Endothelial cell of umbilical vein (primary cell): ENCODE measurements around the gene TTN. TPM values are rescaled to one million over a fixed set of nuclear protein-coding genes. Genes with fewer than 3 reads are reported as not detected.

Experiments used
- BruUV-seq: library from RNA; stranded (reverse); fragments of 400-500 nt; replicated peaks from 2 replicates; lab custom pipeline; 2021; lab: Mats Ljungman, UMichigan
- CTCF ChIA-PET: fragments of 300-600, 350-600 bp; sonication (Branson Sonifier 250); formaldehyde crosslinking; loops from one replicate; lab custom pipeline; 2021; ENCODE audit warnings: antibody characterized with exemption, inconsistent platforms; lab: Charles Lee
- POLR2A ChIA-PET: fragments of 300-600, 350-600 bp; sonication (Branson Sonifier 250); formaldehyde crosslinking; loops from one replicate; lab custom pipeline; 2021; ENCODE audit warnings: antibody characterized with exemption, inconsistent platforms; lab: Charles Lee
- DNase-seq: peaks from one replicate; pipeline ENCODE4 v3.0.0-alpha.2; 2011; ENCODE audit warnings: low read depth, low spot score
- FAIRE-seq: peaks from 2 replicates; lab custom pipeline; 2011; peaks lifted over from hg19 to GRCh38; lab: Jason Lieb, UNC
- H2AFZ ChIP-seq: 2 replicates; pipeline ENCODE4 v1.6.0; 2012; ENCODE audit warnings: low read depth, low read length, control low read depth, inconsistent platforms
- H3K27ac ChIP-seq: 2 replicates; pipeline ENCODE4 v1.5.1; 2011; ENCODE audit warnings: low read depth, mild to moderate bottlenecking, control low read depth, low read length, moderate library complexity; ENCODE audit not compliant: insufficient read depth
- H3K27me3 ChIP-seq, 2 experiments: 2 replicates each; pipeline versions ENCODE4 v1.6.0 to v1.6.1; 2011; ENCODE audit warnings: low read length in 2 of 2, mixed read lengths in 1 of 2; ENCODE audit not compliant: control insufficient read depth in 2 of 2, insufficient read depth in 2 of 2
- H3K36me3 ChIP-seq, 2 experiments: 2 replicates in 1 of 2; 3 replicates in 1 of 2; pipeline ENCODE4 v1.5.1; 2011; ENCODE audit warnings: low read length in 2 of 2, mild to moderate bottlenecking in 1 of 2, moderate library complexity in 1 of 2; ENCODE audit not compliant: control insufficient read depth in 2 of 2, insufficient read depth in 2 of 2; ENCODE audit errors: extremely low read depth in 1 of 2
- H3K4me1 ChIP-seq: 3 replicates; pipeline ENCODE4 v1.5.1; 2011; ENCODE audit warnings: mild to moderate bottlenecking, low read length; ENCODE audit not compliant: control insufficient read depth, insufficient read depth; ENCODE audit errors: extremely low read depth
- H3K4me2 ChIP-seq: 2 replicates; pipeline ENCODE4 v1.6.1; 2011; ENCODE audit warnings: low read length, control low read depth, mixed read lengths; ENCODE audit not compliant: insufficient read depth
- H3K4me3 ChIP-seq, 3 experiments: fragments of 200-600 bp in 1 of 3; sonication (generic), shearing (Covaris generic) in 1 of 3; replicated peaks in 1 of 3; 2 replicates each; pipeline ENCODE4 v1.5.1; 2011 to 2016; ENCODE audit warnings: control low read depth in 3 of 3, low read length in 3 of 3, mild to moderate bottlenecking in 2 of 3, inconsistent platforms in 1 of 3, low read depth in 1 of 3, moderate library complexity in 1 of 3; ENCODE audit not compliant: insufficient read depth in 1 of 3
- H3K79me2 ChIP-seq: 2 replicates; pipeline ENCODE4 v1.6.0; 2012; ENCODE audit warnings: low read length, inconsistent platforms; ENCODE audit not compliant: control insufficient read depth, insufficient read depth
- H3K9ac ChIP-seq: replicated peaks from 2 replicates; pipeline ENCODE3; 2011; ENCODE audit warnings: low read length, control low read depth; ENCODE audit not compliant: insufficient read depth; ENCODE audit errors: extremely low read depth
- H3K9me1 ChIP-seq: replicated peaks from 3 replicates; pipeline ENCODE4 v1.6.0; 2011; ENCODE audit warnings: mild to moderate bottlenecking, low read length; ENCODE audit not compliant: control insufficient read depth, insufficient read depth; ENCODE audit errors: extremely low read depth
- H3K9me3 ChIP-seq: replicated peaks from 2 replicates; pipeline ENCODE4 v1.5.1; 2012; ENCODE audit warnings: low read length, inconsistent platforms; ENCODE audit not compliant: control insufficient read depth, insufficient read depth
- H4K20me1 ChIP-seq: replicated peaks from 2 replicates; pipeline ENCODE3; 2011; ENCODE audit warnings: mild to moderate bottlenecking, low read length; ENCODE audit not compliant: control insufficient read depth, insufficient read depth; ENCODE audit errors: extremely low read depth
- CTCF ChIP-seq, 2 donors: IDR thresholded peaks; 1 replicate in 1 of 2; 2 replicates in 1 of 2; pipeline ENCODE4 v1.5.1; 2011; ENCODE audit warnings: low read length in 2 of 2, mild to moderate bottlenecking in 2 of 2, moderate library complexity in 2 of 2, control low read depth in 1 of 2, inconsistent platforms in 1 of 2, low read depth in 1 of 2; ENCODE audit not compliant: insufficient read depth in 1 of 2; ENCODE audit errors: extremely low read depth in 1 of 2
- FOS ChIP-seq: IDR thresholded peaks from 2 replicates; pipeline ENCODE4 v1.6.1; 2011; ENCODE audit warnings: mild to moderate bottlenecking, low read length, moderate library complexity, borderline replicate concordance; ENCODE audit not compliant: insufficient read depth
- POLR2AphosphoS5 ChIP-seq: IDR thresholded peaks from 2 replicates; pipeline ENCODE4 v1.6.1; 2012; ENCODE audit warnings: low read depth, mild to moderate bottlenecking, control low read depth, low read length, moderate library complexity; ENCODE audit not compliant: insufficient read depth
- dilution Hi-C: fragments of 300-500 bp; cut with MboI; formaldehyde crosslinking; loops from one replicate; pipeline ENCODE4 v1.15.0; 2019; ENCODE audit warnings: low sequenced_read_pairs; ENCODE audit not compliant: extremely low pct_ligation_motif_present
- intact Hi-C: fragments of 100-400 bp; cut with micrococcal nuclease; formaldehyde crosslinking; loops from one replicate; pipeline ENCODE4 v1.10.0; 2022
- polyA plus RNA-seq, 4 experiments: library from polyadenylated mRNA; depleted of rRNA in 3 of 4; stranded (reverse) in 3 of 4; unstranded in 1 of 4; fragments of >200 nt; gene quantifications; 2 replicates each; pipeline versions ENCODE4 v1.2.1 to v1.2.3, GENCODE V29; 2011 to 2012; ENCODE audit warnings: missing spikeins in 1 of 4
- total RNA-seq: library from RNA; stranded (reverse); gene quantifications from 2 replicates; pipeline ENCODE4 v1.2.3, GENCODE V29; 2021

Gene TTN
- total and polyA plus RNA-seq, 2 donors (not counting 3 experiments of a cell fraction or from before 2014, with no cell fraction given) = 0.11 to 0.49 TPM

GRCh38 chr2:178702361-178702760 is 104.9 kb downstream of the TTN start:
- no peak overlapping the region for H3K4me2 ChIP-seq
- FAIRE-seq = no peak
- no peaks in the 10 kb centered on the region for H3K79me2 ChIP-seq
- H3K9me1 ChIP-seq = peaks cover 2% of the 10 kb centered on the region
- H3K27me3 ChIP-seq = peaks cover 0 to under 1% of the 10 kb centered on the region in 2 experiments
- no peak for DNase-seq
- intact Hi-C loops = no loop called here
- H3K9ac ChIP-seq = no peak overlapping the region
- H3K9me3 ChIP-seq = no peaks in the 10 kb centered on the region
- H3K36me3 ChIP-seq = no peaks in the 10 kb centered on the region
- no peak overlapping the region for H2AFZ ChIP-seq
- H3K4me3 ChIP-seq = no peak overlapping the region
- ChIA-PET POLR2A (no interaction called here), CTCF (interaction anchor here (1.1 to 4.3 kb wide), 3 partner anchors 12 to 38 kb away, joined by 4 to 65 read pairs (median 5); no protein-coding TSS in a partner anchor)
- no peaks in the 10 kb centered on the region for H3K4me1 ChIP-seq
- TF ChIP-seq POLR2AphosphoS5 = no peak
- H4K20me1 ChIP-seq = no peaks in the 10 kb centered on the region
- dilution Hi-C loops = no loop called here
- H3K27ac ChIP-seq = no peak overlapping the region
- BruUV-seq = no TSS peak

GRCh38 chr2:178700922-178701342 is 106.3 kb downstream of the TTN start:
- H3K27ac ChIP-seq = no peak overlapping the region
- peaks cover under 1% of the 10 kb centered on the region for H3K9me1 ChIP-seq
- intact Hi-C loops (no loop called here), dilution Hi-C loops (no loop called here)
- ChIA-PET CTCF (interaction anchor here (0.6 to 4.3 kb wide), 55 partner anchors 9 to 1035 kb away, joined by 3 to 65 read pairs (median 4); partner anchors contain the start of gene RBM45), POLR2A (no interaction called here)
- H2AFZ ChIP-seq = no peak overlapping the region
- DNase-seq = peak; percentile 19
- no peaks in the 10 kb centered on the region for H3K4me1 ChIP-seq
- TF ChIP-seq CTCF (IDR thresholded peaks at IDR 0.05; ENCODE audit: extremely low read depth in 1 of 2, insufficient read depth in 1 of 2, low read depth in 1 of 2, low read length in 2 of 2) (peak; percentile 66 to 76), FOS (no peak)
- H3K27me3 ChIP-seq = no peaks in the 10 kb centered on the region
- H3K4me3 ChIP-seq = no peak overlapping the region
- FAIRE-seq = peak; percentile 67
- no peak overlapping the region for H3K9ac ChIP-seq
- no peaks in the 10 kb centered on the region for H4K20me1 ChIP-seq
- no peaks in the 10 kb centered on the region for H3K36me3 ChIP-seq
- H3K9me3 ChIP-seq = no peaks in the 10 kb centered on the region
- no peaks in the 10 kb centered on the region for H3K79me2 ChIP-seq
- BruUV-seq = no TSS peak
- H3K4me2 ChIP-seq = no peak overlapping the region
